Parathyroid adenoma (tissue), 2 donors: ENCODE measurements around the gene CYB561A3.

ENCODE experiments used
- H2AFZ ChIP-seq: fragments of 300-600 bp; sonication (generic); one replicate; pipeline ENCODE4 v1.7.0; 2017; ENCODE audit warnings: antibody characterized with exemption, mild to moderate bottlenecking
- H3K27ac ChIP-seq: fragments of 300-600 bp; sonication (generic); one replicate; pipeline ENCODE4 v1.7.0; 2017
- H3K27me3 ChIP-seq: fragments of 300-600 bp; sonication (generic); one replicate; pipeline ENCODE4 v1.7.0; 2017; ENCODE audit warnings: low read length; ENCODE audit not compliant: control insufficient read depth, insufficient read depth
- H3K36me3 ChIP-seq: fragments of 300-600 bp; sonication (generic); one replicate; pipeline ENCODE4 v1.7.0; 2017; ENCODE audit warnings: low read length; ENCODE audit not compliant: control insufficient read depth, insufficient read depth
- H3K4me1 ChIP-seq: fragments of 300-600 bp; sonication (generic); one replicate; pipeline ENCODE4 v1.7.0; 2017; ENCODE audit warnings: control low read depth
- H3K4me2 ChIP-seq: fragments of 300-600 bp; sonication (generic); one replicate; pipeline ENCODE4 v1.7.0; 2017; ENCODE audit warnings: low read length
- H3K4me3 ChIP-seq: fragments of 300-600 bp; sonication (generic); one replicate; pipeline ENCODE4 v1.7.0; 2017; ENCODE audit warnings: low read depth, low read length
- H3K79me2 ChIP-seq: fragments of 300-600 bp; sonication (generic); one replicate; pipeline ENCODE4 v1.7.0; 2017; ENCODE audit warnings: control low read depth
- H3K9ac ChIP-seq: fragments of 300-600 bp; sonication (generic); one replicate; pipeline ENCODE4 v1.7.0; 2017; ENCODE audit warnings: mild to moderate bottlenecking
- H3K9me3 ChIP-seq: fragments of 300-600 bp; sonication (generic); one replicate; pipeline ENCODE4 v1.7.0; 2017; ENCODE audit warnings: low read length; ENCODE audit not compliant: control insufficient read depth
- TF ChIP-seq, protein P1 (sequence below): fragments of 300-600 bp; sonication (generic); IDR thresholded peaks from one replicate; pipeline ENCODE4 v1.7.0; 2017; ENCODE audit warnings: antibody characterized with exemption, mild to moderate bottlenecking
- donor health status: primary hyperparathyroidism.

Gene CYB561A3

DNA sequence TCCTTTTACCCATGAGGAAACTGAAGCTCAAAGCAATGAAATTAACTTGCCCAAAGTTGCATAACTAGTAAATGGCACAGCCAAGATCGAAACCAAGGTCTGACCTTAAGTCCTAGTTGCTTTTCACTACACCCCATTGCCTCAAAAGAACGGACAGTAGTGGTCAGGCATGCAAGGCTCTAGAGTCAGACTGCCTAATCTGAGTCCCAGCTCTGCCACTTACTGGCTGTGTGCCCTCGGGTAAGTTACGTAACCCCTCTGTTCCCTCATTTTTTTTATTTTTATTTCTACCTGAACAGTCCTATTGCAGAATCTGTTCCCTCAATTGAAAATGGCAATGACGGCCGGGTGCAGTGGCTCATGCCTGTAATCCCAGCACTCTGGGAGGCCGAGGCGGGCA, 9.6 kb downstream of the CYB561A3 start:
- Histone ChIP-seq H3K36me3 (no peaks in the 10 kb centered on the region), H2AFZ (no peak overlapping the region), H3K4me3 (no peak overlapping the region), H3K79me2 (no peaks in the 10 kb centered on the region), H3K27ac (no peak overlapping the region), H3K9me3 (no peaks in the 10 kb centered on the region), H3K4me2 (no peak overlapping the region), H3K9ac (no peak overlapping the region), H3K27me3 (no peaks in the 10 kb centered on the region), H3K4me1 (peaks cover 2% of the 10 kb centered on the region)
- TF ChIP-seq, protein P1, sequence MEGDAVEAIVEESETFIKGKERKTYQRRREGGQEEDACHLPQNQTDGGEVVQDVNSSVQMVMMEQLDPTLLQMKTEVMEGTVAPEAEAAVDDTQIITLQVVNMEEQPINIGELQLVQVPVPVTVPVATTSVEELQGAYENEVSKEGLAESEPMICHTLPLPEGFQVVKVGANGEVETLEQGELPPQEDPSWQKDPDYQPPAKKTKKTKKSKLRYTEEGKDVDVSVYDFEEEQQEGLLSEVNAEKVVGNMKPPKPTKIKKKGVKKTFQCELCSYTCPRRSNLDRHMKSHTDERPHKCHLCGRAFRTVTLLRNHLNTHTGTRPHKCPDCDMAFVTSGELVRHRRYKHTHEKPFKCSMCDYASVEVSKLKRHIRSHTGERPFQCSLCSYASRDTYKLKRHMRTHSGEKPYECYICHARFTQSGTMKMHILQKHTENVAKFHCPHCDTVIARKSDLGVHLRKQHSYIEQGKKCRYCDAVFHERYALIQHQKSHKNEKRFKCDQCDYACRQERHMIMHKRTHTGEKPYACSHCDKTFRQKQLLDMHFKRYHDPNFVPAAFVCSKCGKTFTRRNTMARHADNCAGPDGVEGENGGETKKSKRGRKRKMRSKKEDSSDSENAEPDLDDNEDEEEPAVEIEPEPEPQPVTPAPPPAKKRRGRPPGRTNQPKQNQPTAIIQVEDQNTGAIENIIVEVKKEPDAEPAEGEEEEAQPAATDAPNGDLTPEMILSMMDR: no peak

DNA sequence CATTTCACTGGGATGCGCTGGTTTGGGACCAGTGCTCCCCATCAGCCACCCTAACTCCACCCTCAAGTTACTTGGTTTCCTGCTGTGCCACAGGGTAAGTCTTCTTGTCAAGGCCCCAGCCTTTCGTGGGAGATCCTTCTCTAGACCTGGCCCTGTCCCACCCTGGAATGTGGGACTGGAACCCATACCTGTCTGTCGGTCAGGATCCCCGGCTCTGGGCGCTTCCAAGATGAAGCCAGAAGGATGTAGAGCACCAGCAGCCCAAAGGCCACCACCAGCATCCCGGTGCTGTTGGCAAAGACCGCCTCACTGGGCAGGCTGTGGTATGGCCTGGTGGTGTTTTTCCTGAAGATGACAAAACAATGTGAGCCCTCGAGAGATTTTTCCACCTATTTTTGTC, 10.9 kb downstream of the CYB561A3 start:
- TF ChIP-seq, protein P1: no peak
- Histone ChIP-seq H3K4me1 (peaks cover 2% of the 10 kb centered on the region), H3K9me3 (no peaks in the 10 kb centered on the region), H2AFZ (no peak overlapping the region), H3K4me2 (no peak overlapping the region), H3K4me3 (no peak overlapping the region), H3K27me3 (no peaks in the 10 kb centered on the region), H3K79me2 (no peaks in the 10 kb centered on the region), H3K27ac (no peak overlapping the region), H3K9ac (no peak overlapping the region), H3K36me3 (no peaks in the 10 kb centered on the region)

DNA sequence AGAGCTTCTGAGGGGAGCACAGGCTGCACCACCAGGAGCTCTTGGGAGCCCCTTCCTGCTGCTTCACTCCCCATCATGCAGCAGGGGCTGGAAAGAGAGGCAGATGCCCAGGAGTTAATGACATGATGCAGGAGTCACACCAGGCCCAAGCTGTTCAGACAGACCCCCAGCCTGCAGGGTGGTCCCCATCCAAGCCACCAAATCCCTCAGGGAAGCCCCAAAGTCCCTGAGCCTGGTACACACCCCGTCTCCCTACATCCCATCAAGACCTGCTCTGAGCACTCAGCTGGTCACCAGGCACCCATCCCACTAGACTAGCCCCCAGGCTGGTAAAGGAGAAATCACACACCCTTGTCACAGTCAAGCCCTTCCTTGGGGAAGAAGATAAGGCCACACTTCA, 11.3 kb downstream of the CYB561A3 start:
- no peaks in the 10 kb centered on the region for H3K27me3 ChIP-seq
- no peak overlapping the region for H3K27ac ChIP-seq
- no peak overlapping the region for H3K9ac ChIP-seq
- H3K36me3 ChIP-seq: no peaks in the 10 kb centered on the region
- TF ChIP-seq, protein P1: no peak
- H3K79me2 ChIP-seq: no peaks in the 10 kb centered on the region
- H3K9me3 ChIP-seq: no peaks in the 10 kb centered on the region
- no peak overlapping the region for H2AFZ ChIP-seq
- H3K4me2 ChIP-seq: no peak overlapping the region
- no peak overlapping the region for H3K4me3 ChIP-seq
- peaks cover 2% of the 10 kb centered on the region for H3K4me1 ChIP-seq

DNA sequence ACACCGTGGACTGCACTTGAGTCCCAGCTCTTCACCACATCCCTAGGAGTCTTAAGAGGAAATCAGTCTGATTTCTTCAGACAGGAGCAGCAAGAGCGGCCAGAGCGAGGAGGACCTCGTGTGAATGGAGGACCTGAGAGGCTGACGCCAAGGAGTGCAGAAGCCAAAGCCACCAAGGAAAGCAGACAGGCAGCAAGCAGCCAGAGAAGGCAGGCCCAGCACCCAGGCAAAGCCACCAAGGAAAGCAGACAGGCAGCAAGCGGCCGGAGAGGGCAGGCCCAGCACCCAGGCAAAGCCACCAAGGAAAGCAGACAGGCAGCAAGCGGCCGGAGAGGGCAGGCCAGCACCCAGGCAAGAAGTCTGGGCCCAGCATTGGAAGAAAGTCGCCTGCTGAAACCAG, 11.8 kb downstream of the CYB561A3 start:
- H2AFZ ChIP-seq: no peak overlapping the region
- H3K9ac ChIP-seq: no peak overlapping the region
- H3K36me3 ChIP-seq: no peaks in the 10 kb centered on the region
- TF ChIP-seq, protein P1: no peak
- H3K79me2 ChIP-seq: no peaks in the 10 kb centered on the region
- H3K4me1 ChIP-seq: peaks cover 2% of the 10 kb centered on the region
- no peak overlapping the region for H3K4me3 ChIP-seq
- H3K4me2 ChIP-seq: no peak overlapping the region
- H3K27me3 ChIP-seq: no peaks in the 10 kb centered on the region
- H3K27ac ChIP-seq: no peak overlapping the region
- H3K9me3 ChIP-seq: no peaks in the 10 kb centered on the region

DNA sequence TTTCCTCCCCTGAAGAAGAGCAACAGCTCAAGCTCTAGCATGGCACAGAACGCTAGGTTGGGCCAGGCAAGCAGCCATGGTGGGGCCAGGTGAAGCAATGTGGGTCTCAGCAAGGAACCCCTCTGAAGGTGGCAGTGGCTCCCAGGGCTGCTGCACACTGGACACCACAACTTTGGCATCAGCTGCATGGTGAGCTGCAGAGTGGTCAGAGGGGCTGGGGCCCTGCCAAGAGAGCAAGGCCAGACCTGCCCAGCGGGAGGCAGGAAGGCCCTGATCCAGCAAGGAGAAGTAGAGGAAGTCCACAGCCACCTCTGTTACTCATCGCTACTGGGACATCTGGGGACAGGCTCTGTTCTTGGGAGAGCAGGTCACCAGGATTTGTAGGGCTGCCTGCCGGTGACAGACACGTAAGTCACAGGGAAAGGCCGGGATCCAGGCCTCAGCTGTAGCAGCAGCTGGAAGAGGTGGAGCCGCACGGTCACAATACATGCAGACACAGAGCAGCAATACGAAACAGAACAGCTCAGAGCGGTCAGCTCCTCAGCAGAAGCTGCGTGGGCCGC, 12.4 kb downstream of the CYB561A3 start:
- no peaks in the 10 kb centered on the region for H3K9me3 ChIP-seq
- TF ChIP-seq, protein P1: no peak
- H3K4me2 ChIP-seq: no peak overlapping the region
- peaks cover 2% of the 10 kb centered on the region for H3K4me1 ChIP-seq
- no peaks in the 10 kb centered on the region for H3K79me2 ChIP-seq
- H3K4me3 ChIP-seq: no peak overlapping the region
- H3K9ac ChIP-seq: no peak overlapping the region
- H3K36me3 ChIP-seq: no peaks in the 10 kb centered on the region
- H2AFZ ChIP-seq: no peak overlapping the region
- no peak overlapping the region for H3K27ac ChIP-seq
- no peaks in the 10 kb centered on the region for H3K27me3 ChIP-seq
